GM21447 (cell line): ENCODE results near the gene TC2N.
"Not testable (repeated sequence)": the region's sequence is repeated elsewhere in the genome, so short reads cannot be mapped to it uniquely, and the experiment has no call there.

ENCODE experiments used
- ATAC-seq: cut with Tn5 transposase; IDR thresholded peaks from one replicate; pipeline ENCODE4 v1.9.1; 2021; ENCODE audit not compliant: unreplicated experiment

Gene TC2N

GRCh38 chr14:91867316-91867988 is at the start of gene TC2N:
Gene TC2N (minus strand): TSS chr14:91867536. CDS start chr14:91813769, 53,767 bp downstream.
- ATAC-seq, result peak; percentile 42

- ATAC-seq, result no peak
These were observed 44.7 kb upstream of the TC2N start for GRCh38 chr14:91912035-91912434.

- peak; percentile 74 for ATAC-seq
These were observed 44.2 kb upstream of the TC2N start for GRCh38 chr14:91911474-91912032.

- no peak for ATAC-seq
These were observed 42.9 kb upstream of the TC2N start for GRCh38 chr14:91910196-91910595.

GRCh38 chr14:91906374-91906773 is 39.0 kb upstream of the TC2N start:
- no peak for ATAC-seq

GRCh38 chr14:91904956-91905645 is 37.8 kb upstream of the TC2N start:
- ATAC-seq, result no peak

GRCh38 chr14:91904483-91904882 is 37.1 kb upstream of the TC2N start:
- no peak for ATAC-seq

- no peak for ATAC-seq
These were observed 35.7 kb upstream of the TC2N start for GRCh38 chr14:91903070-91903469.

- ATAC-seq, result no peak
These were observed 35.0 kb upstream of the TC2N start for GRCh38 chr14:91902336-91902735.

GRCh38 chr14:91901449-91902226 is 34.3 kb upstream of the TC2N start:
- no peak for ATAC-seq

GRCh38 chr14:91899806-91900205 is 32.5 kb upstream of the TC2N start:
- ATAC-seq, result no peak

- ATAC-seq, result no peak
These were observed 31.9 kb upstream of the TC2N start for GRCh38 chr14:91899213-91899612.

GRCh38 chr14:91898372-91898771 is 31.0 kb upstream of the TC2N start:
- no peak for ATAC-seq

GRCh38 chr14:91897716-91898115 is 30.4 kb upstream of the TC2N start:
- not testable (repeated sequence) for ATAC-seq

GRCh38 chr14:91897106-91897701 is 29.9 kb upstream of the TC2N start:
- ATAC-seq, result no peak

GRCh38 chr14:91896419-91896818 is 29.1 kb upstream of the TC2N start:
- no peak for ATAC-seq

GRCh38 chr14:91893669-91894068 is 26.3 kb upstream of the TC2N start:
- ATAC-seq, result no peak

- ATAC-seq, result no peak
These were observed 25.7 kb upstream of the TC2N start for GRCh38 chr14:91893007-91893406.

GRCh38 chr14:91891721-91892220 is 24.4 kb upstream of the TC2N start:
- ATAC-seq, result no peak

GRCh38 chr14:91891101-91891500 is 23.8 kb upstream of the TC2N start:
- no peak for ATAC-seq

- no peak for ATAC-seq
These were observed 23.0 kb upstream of the TC2N start for GRCh38 chr14:91890291-91890749.
